Posterior vena cava (tissue), 2 donors: ENCODE measurements around the gene RGS6. TPM values are rescaled to one million over a fixed set of nuclear protein-coding genes. Genes with fewer than 3 reads are reported as not detected.

ENCODE experiments used
- DNase-seq: peaks from one replicate; pipeline ENCODE4 v3.0.0-alpha.2; 2020; ENCODE audit warnings: low spot score
- intact Hi-C, 2 donors: fragments of 100-400 bp; cut with DNase I; formaldehyde crosslinking; loops; one replicate each; pipeline versions ENCODE4 v1.14.1 to v1.14.2; 2022 to 2023
- total RNA-seq, 2 donors: library from RNA; stranded (reverse); fragmentation: NEBNext Ultra II Directional; extraction: Animal tissue kit (Norgen Biotek cat#: 25700); gene quantifications; one replicate each; pipeline ENCODE4 v1.2.1, GENCODE V29; 2021
- donor health status: DM: yes; HTN: yes; CAD: no.
- donor health status: DM: yes; HTN: yes; CAD: no.

Gene RGS6
- total RNA-seq, 2 donors from 2014 or later, result 1.1 to 2.0 TPM

GRCh38 chr14:72264716-72265115 lies 332.5 kb downstream of the RGS6 start:
- no peak for DNase-seq
- intact Hi-C loops, result loop anchor here in 1 of 2 donors (5.0 kb wide), 1 partner anchor 708 kb away; no protein-coding TSS in a partner anchor

- intact Hi-C loops, result no loop called here
- no peak for DNase-seq
Observed at GRCh38 chr14:72270147-72270727, 338.0 kb downstream of the RGS6 start.

- intact Hi-C loops, result no loop called here
- no peak for DNase-seq
Observed at GRCh38 chr14:72270749-72271148, 338.5 kb downstream of the RGS6 start.

- intact Hi-C loops, result no loop called here
- DNase-seq, result no peak
Observed at GRCh38 chr14:72275242-72275641, 343.0 kb downstream of the RGS6 start.

- intact Hi-C loops, result no loop called here
- no peak for DNase-seq
Observed at GRCh38 chr14:72278316-72278715, 346.1 kb downstream of the RGS6 start.

- no peak for DNase-seq
- intact Hi-C loops, result no loop called here
Observed at GRCh38 chr14:72284176-72284575, 351.9 kb downstream of the RGS6 start.

GRCh38 chr14:72290241-72290640 lies 358.0 kb downstream of the RGS6 start:
- intact Hi-C loops, result no loop called here
- no peak for DNase-seq

GRCh38 chr14:72291908-72292688 lies 359.9 kb downstream of the RGS6 start:
- intact Hi-C loops, result no loop called here
- DNase-seq, result no peak

- no peak for DNase-seq
Observed at GRCh38 chr14:72292689-72293024, 360.4 kb downstream of the RGS6 start.

GRCh38 chr14:72301352-72301751 lies 369.1 kb downstream of the RGS6 start:
- intact Hi-C loops, result no loop called here
- no peak for DNase-seq

More at GRCh38 chr14:72292689-72293024, 360.4 kb downstream of the RGS6 start:
- intact Hi-C loops, result no loop called here

GRCh38 chr14:72303930-72304329 lies 371.7 kb downstream of the RGS6 start:
- no peak for DNase-seq
- intact Hi-C loops, result no loop called here

- intact Hi-C loops, result no loop called here
- no peak for DNase-seq
Observed at GRCh38 chr14:72305561-72305960, 373.3 kb downstream of the RGS6 start.

GRCh38 chr14:72308967-72309485 lies 376.8 kb downstream of the RGS6 start:
- no peak for DNase-seq
- intact Hi-C loops, result no loop called here

GRCh38 chr14:72311116-72311515 lies 378.9 kb downstream of the RGS6 start:
- DNase-seq, result no peak
- intact Hi-C loops, result no loop called here

GRCh38 chr14:72311516-72311915 lies 379.3 kb downstream of the RGS6 start:
- DNase-seq, result no peak

GRCh38 chr14:72314808-72315435 lies 382.7 kb downstream of the RGS6 start:
- intact Hi-C loops, result no loop called here
- DNase-seq, result no peak

More at GRCh38 chr14:72311516-72311915, 379.3 kb downstream of the RGS6 start:
- intact Hi-C loops, result no loop called here

- intact Hi-C loops, result no loop called here
- no peak for DNase-seq
Observed at GRCh38 chr14:72315714-72316113, 383.5 kb downstream of the RGS6 start.

GRCh38 chr14:72318648-72319047 lies 386.4 kb downstream of the RGS6 start:
- intact Hi-C loops, result no loop called here
- no peak for DNase-seq

- intact Hi-C loops, result no loop called here
- no peak for DNase-seq
Observed at GRCh38 chr14:72332046-72332445, 399.8 kb downstream of the RGS6 start.

GRCh38 chr14:72332871-72333270 lies 400.6 kb downstream of the RGS6 start:
- intact Hi-C loops, result no loop called here
- DNase-seq, result no peak
